HG03060 (cell line): Measurements from ENCODE around the gene GANAB.
A peak's percentile ranks its signal among the peaks of the same experiment; 100 is the strongest.
"Not testable (repeated sequence)": the region's sequence is repeated elsewhere in the genome, so short reads cannot be mapped to it uniquely, and the experiment has no call there.

Source experiments
- ATAC-seq: cut with Tn5 transposase; IDR thresholded peaks from one replicate; pipeline ENCODE4 v1.9.1; 2021; ENCODE audit warnings: low read depth, moderate number of reproducible peaks; ENCODE audit not compliant: unreplicated experiment

GANAB gene

DNA sequence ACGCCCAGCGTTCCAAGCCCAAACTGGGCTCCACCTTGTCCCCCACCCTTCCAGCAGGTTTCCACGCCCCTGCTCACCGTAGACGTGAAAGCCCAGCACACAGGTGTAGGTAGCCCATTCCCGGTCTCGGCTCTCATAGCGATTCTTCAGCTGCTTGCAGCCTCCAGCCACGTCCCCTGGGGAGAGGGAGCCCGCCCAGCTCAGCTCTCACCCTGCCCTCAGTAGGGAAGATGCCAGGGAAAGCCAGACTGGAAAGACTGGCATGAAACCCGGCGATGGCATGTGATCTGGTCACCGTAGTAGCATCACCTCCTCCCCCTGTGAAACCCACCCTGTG, 43.4 kb downstream of the GANAB start:
- ATAC-seq: no peak

- ATAC-seq: no peak
Measured at GRCh38 chr11:62602141-62603071, 44.0 kb downstream of the GANAB start.

DNA sequence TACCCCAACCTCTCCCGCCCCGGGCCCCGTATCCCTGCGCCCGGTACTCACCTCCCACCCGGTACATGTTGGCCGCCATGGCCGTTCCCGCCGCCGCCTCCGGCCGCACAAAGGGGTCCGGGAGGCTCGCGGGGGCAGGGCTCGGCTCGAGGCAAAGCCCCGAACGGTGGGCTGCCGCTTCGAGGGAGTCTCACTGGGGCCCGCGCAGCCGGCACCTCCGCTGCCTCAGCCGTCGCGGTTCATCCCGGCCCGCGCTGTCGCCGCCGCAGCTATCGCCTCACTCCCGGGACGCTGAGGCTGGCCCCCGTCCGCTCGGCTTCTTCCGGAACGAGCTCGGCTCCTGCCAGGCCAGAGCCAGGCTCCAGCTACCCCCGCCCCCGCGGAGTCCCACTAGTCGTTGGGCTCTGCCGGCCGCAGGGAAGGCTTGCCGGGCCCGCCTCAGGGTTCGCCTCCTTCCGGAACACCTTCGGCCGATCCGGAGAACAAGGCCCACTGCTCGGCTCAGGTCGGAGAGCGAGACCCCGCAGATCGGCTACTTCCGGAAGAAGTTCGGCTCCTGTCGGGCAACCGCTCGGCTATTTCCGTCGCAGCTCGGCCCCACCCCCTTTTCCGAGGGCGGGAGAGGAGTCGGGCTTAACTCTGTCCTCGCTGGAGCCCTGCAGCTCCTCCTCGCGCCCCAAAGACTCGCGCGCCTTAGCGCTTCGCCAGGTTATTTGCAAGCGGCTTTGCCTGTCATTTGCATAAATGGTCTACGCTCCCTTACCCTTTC, 44.9 kb downstream of the GANAB start, which contains the start of gene MTA2:
Gene MTA2, minus strand, starts transcription at position 494 of the 769 bp plus-strand sequence. Its CDS starts 415 bp downstream, at position 79.
- peak; percentile 66 for ATAC-seq

GRCh38 chr11:62601122-62601371, 45.4 kb downstream of the GANAB start:
- no peak for ATAC-seq

GRCh38 chr11:62600367-62601121, 45.9 kb downstream of the GANAB start:
- ATAC-seq: no peak

DNA sequence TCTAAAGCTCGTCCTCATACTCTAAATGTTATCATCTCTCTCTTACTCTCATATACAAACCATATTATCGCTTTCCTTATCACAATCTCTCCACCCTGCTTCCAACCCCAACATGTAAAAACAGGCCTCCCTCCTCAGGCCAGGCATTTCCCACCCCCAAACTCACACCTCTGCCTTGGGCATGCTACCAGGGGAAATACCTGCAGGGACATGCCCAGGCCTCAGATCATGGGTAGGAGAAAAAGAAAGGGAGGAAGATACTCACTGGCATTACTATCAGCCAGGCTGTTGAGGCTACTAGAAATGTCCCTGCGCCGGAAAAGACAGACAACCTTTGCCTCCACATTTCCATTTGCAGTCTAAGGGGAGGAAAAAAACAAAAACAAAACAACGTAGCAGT, 46.5 kb downstream of the GANAB start:
- ATAC-seq: no peak

GRCh38 chr11:62599069-62599696, 47.2 kb downstream of the GANAB start:
- ATAC-seq: peak; percentile 35

GRCh38 chr11:62595124-62595523, 51.3 kb downstream of the GANAB start:
- no peak for ATAC-seq

DNA sequence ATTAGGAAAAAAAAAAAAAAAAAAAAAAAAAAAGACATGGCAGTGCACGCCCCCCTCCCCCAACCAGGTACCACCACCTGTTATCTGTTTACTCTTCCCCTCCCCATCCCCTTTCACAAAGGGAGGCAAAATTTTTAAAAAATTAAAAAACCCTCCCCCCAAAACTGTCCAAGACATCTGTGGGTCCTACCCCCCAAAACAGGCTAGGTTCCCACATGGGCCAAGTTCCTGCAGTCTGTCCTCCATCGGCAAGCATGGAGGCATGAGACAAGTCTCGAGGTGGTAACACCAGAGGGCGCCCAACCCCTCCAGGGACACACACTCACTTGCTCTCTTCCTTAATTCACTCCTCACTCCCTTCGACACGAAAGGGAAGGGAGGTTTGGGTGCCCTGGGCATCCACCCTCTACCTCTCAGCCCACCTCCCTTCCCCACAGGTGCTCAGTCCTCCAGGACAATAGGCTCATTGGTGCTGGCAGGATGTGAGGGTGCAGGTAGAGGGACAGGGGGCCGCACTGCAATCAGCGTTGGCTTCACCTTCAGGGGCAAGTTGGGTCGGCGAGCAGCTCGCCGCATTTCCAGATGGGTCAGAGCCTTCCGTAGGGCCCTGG, 52.9 kb downstream of the GANAB start:
- no peak for ATAC-seq

- ATAC-seq: no peak
Measured at GRCh38 chr11:62592989-62593421, 53.4 kb downstream of the GANAB start.

DNA sequence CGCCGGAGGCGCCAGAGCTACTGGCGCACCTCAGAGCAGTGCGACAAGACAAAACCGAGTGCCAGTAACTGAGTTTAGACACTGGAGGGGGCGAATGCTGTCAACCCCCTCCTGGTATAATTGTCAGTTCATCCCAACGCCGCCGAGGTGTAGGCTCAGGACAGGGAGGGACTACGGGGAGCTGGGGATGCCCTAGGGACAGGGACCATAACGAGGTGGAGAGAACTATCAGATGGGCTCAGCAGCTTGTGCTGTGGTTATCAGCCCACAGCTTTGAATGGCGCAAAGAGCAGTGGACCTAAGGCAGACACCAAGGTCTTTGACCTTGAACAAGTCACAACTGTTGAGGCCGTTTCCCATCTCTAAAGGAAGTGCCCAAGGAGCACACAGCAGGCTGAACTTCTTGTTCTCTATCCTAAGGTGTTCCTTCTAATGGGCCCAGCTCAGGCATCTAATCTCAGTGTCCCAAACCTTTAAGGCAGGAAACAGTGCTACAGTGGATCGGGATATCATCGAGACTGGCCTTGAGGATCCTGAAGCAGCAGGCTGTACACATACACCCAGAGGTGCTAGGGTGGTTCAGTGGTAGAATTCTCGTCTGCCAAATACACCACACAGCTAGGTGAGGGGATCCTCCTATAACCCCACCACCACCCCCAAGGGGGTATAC, 54.1 kb downstream of the GANAB start:
- ATAC-seq: no peak

- peak; percentile 88 for ATAC-seq
Measured at GRCh38 chr11:62591448-62592145, 54.8 kb downstream of the GANAB start, which contains the start of gene TUT1. Gene TUT1 (minus strand): TSS chr11:62591523. CDS start chr11:62591485, 38 bp downstream.

GRCh38 chr11:62588966-62589637, 57.3 kb downstream of the GANAB start:
- no peak for ATAC-seq

GRCh38 chr11:62585356-62585755, 61.1 kb downstream of the GANAB start:
- ATAC-seq: not testable (repeated sequence)

GRCh38 chr11:62581735-62582134, 64.7 kb downstream of the GANAB start:
- ATAC-seq: not testable (repeated sequence)

DNA sequence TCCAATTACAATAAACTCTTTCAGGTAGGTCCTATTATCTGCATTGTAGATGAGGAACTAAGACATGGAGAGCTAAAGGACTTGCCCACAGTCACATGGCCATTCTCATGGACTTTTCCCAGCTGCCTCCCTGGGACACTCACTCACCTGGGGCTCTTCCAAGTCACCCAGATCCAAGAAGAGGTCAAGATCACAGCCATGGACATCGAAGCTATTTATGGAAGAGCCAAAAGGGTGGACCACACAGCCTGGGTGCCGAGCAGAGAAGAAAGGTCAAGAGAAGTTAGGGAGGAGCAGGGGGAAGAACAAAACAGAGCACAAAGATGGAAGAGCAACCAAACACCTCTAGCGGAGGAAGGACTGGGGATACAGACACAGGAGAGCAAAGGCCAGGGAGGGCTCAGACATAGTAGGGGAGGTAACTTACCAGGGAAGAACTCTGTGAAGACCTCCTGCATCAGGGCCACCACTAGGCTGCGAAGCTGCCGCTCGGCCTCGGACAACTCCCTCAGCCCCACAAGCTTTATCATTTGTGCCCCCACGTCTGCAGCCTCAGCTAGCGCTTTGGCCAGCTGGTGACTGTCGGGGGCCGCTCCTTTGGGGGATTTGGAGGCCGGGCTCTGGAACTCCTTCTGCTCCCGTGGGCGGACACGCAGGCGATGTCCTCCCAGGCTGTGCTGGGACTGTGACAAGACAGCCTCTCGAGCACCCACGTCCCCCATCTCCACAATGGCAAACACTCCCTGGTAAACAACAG, 65.3 kb downstream of the GANAB start:
- no peak for ATAC-seq

DNA sequence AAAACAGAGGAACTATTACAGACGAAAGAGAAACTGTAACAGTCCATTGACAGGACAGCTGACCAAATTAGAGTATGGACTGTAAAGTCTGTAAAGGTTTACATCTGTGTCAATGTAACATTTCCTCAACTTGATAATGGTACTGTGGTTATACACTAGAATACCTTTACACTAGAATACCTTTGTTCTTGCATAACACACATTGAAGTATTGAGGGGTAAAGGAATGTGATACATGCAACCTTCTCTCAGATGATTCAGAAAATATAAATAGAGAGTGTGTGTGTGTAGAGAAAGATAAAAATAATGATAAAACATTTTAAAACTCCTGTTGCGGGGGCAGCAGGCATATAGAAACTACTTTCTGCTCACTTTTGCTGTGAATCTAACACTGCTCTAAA, 67.2 kb downstream of the GANAB start:
- ATAC-seq: no peak

DNA sequence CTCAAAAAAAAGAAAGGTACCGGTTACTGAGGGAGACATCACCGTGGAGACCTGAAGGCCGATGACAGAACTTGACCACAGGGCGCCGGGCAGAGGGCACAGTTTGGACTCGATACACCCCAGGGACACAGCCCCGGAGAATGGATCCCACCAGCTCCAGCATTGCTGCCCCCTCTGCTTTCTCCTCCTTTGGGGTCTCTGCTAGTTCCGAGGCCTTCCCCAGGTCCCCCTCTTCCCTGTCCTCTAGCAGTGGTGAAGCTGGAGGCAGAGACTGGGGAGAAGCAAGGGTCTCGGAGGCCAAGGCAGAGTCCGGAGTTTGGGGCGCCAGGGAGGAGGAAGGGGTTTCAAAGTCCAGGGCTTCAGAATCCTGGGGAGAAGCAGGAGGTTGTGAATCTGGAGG, 67.9 kb downstream of the GANAB start:
- ATAC-seq: no peak
